AG09319 (cell line): ENCODE measurements around the gene ATXN1.

Experiments used
- DNase-seq: peaks from one replicate; pipeline ENCODE4 v3.0.0-alpha.2; 2010; ENCODE audit warnings: low read depth; ENCODE audit errors: extremely low read depth
- TF ChIP-seq, protein P1 (sequence below): IDR thresholded peaks from 2 replicates; pipeline ENCODE4 v1.5.1; 2011; ENCODE audit warnings: low read depth, mild to moderate bottlenecking, inconsistent platforms, low read length, moderate library complexity

ATXN1 gene

DNA sequence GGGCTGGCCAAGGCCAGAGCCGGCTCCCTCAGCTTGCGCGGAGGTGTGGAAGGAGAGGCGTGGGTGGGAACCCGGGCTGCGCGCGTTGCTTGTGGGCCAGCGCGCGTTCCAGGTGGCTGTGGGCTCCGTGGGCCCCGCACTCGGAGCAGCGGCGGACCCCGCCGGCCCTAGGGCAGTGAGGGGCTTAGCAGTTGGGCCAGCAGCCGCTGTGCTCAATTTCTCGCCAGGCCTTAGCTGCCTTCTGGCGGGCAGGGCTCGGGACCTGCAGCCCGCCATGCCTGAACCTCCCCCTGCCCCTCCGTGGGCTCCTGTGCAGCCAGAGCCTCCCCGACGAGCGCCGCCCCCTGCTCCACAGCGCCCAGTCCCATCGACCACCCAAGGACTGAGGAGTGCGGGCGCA, 414.4 kb downstream of the ATXN1 start:
- TF ChIP-seq, protein P1, sequence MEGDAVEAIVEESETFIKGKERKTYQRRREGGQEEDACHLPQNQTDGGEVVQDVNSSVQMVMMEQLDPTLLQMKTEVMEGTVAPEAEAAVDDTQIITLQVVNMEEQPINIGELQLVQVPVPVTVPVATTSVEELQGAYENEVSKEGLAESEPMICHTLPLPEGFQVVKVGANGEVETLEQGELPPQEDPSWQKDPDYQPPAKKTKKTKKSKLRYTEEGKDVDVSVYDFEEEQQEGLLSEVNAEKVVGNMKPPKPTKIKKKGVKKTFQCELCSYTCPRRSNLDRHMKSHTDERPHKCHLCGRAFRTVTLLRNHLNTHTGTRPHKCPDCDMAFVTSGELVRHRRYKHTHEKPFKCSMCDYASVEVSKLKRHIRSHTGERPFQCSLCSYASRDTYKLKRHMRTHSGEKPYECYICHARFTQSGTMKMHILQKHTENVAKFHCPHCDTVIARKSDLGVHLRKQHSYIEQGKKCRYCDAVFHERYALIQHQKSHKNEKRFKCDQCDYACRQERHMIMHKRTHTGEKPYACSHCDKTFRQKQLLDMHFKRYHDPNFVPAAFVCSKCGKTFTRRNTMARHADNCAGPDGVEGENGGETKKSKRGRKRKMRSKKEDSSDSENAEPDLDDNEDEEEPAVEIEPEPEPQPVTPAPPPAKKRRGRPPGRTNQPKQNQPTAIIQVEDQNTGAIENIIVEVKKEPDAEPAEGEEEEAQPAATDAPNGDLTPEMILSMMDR = no peak
- DNase-seq = no peak

DNA sequence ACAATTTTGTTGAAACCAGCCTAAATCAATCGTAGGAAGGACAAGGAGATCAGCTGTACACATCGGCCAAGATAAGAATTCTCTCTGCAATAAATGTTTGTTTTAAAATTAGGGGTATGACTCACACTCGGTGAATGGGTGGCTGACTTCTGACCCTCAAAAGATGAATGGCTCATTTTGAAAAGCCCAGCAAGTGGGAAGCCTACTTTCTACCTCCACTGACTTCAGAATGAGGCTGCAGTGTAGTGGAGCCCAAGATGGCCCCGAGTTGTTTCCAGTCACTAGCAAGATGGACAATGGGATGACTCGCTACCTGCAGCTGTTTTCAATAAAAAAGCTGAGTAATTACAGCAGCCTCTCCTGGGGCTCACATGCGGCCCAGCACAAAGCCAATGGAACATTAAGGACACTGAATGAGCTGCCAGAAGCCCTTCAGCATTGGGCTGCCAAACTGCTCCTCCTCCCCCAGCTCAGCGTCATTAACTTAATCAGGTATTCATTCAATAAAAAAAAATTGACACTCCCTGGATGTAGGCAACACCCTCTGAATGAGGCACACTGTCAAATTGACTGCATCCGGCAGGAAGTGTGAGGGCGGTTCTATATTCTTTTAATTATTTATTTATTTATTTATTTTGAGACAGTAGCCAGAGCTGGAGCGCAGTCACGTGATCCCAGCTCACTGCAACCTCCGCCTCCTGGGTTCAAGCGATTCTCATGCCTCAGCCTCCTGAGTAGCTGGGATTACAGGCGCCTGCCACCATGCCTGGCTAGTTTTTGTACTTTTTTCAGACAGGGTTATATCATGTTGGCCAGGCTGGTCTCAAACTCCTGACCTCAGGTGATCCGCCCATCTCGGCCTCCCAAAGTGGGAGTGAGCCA, 415.6 kb downstream of the ATXN1 start:
- TF ChIP-seq, protein P1 = no peak
- DNase-seq = peak; percentile 79

DNA sequence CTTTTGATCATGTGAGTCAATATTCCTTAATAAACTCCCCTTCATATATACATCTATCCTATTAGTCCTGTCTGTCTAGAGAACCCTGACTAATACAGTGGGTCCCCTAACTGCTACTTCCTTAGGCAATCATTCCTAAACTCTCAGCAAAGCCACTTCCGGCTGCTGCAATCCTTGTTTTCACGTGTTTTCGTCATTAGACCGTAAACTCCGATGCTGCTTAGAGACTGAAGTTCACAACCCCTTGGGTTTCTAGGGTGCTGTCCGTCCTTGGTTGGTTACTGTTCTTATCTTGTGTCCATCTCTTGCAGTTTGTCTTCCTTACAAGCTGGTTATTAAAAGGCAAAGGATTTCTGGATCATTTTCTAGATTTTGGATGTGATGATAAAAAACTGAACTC, 416.5 kb downstream of the ATXN1 start:
- TF ChIP-seq, protein P1 = no peak

DNA sequence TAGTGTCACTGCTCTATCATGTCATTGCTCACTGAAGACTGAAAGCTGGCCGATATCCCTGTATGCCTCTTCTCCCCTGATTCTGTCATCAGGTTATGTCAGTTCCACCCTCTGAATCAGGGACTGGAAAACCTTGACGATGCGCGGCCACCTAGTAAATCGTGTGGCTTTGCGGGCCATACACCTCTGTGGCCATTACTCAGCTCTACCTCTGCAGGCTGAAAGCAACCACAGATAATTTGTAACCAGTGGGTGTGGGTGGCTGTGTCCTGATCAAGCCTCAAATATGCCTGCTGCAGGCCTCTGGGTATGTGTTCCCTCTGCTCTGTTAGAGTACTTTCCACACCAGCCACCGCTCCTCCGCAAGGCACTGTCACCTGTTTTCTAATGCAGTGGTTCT, 417.7 kb downstream of the ATXN1 start:
- DNase-seq = no peak
- TF ChIP-seq, protein P1 = no peak

More for the DNA sequence above, 416.5 kb downstream of the ATXN1 start:
- DNase-seq = no peak

DNA sequence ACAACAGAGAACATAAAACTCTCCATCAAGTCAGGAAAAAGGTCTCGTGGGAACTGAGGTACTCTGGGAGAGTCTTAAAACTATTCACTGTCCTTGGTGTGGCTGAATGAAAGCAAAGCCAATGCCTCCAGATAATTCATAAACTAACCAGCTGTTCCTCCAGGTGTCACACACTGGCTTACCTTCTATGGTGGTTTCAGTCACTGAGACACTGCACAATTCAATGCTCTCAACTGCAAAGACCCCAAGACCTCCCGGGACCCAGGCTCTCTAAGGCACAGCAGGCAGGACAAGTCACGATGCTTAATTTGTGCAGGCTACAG, 422.0 kb downstream of the ATXN1 start:
- TF ChIP-seq, protein P1 = no peak
- DNase-seq = no peak

DNA sequence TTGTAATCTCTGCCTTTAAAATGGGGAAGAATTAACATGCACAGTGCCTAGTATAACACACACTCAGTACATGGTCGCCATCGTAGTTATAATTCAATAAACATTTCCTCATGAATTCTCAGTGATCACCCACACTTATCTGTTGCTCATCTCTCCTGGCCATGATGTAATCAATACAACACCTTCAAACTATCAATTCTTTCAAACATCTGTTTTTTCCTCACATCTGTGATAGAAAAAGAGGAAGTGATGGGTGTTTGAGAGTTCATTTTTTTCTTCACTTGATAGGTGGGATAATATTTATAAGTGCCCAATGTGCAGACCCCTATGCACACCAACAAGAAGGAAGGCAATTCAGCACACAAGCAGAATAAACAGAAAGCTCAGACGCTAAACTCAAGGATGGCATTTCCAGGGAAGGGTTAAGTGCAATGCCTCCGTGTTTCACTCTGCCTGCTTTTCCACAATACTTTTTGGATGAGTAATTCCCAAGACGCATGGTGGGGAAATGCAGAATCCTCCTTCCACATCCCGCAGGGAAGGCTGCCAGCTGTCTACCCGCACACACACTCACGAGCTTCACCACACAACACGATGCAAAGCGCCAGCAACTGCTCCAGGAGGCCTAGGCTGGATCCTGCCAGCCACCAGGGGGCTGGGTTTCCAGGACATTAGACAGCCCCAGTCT, 422.5 kb downstream of the ATXN1 start:
- TF ChIP-seq, protein P1 = peak; percentile 83
- peak; percentile 99 for DNase-seq

DNA sequence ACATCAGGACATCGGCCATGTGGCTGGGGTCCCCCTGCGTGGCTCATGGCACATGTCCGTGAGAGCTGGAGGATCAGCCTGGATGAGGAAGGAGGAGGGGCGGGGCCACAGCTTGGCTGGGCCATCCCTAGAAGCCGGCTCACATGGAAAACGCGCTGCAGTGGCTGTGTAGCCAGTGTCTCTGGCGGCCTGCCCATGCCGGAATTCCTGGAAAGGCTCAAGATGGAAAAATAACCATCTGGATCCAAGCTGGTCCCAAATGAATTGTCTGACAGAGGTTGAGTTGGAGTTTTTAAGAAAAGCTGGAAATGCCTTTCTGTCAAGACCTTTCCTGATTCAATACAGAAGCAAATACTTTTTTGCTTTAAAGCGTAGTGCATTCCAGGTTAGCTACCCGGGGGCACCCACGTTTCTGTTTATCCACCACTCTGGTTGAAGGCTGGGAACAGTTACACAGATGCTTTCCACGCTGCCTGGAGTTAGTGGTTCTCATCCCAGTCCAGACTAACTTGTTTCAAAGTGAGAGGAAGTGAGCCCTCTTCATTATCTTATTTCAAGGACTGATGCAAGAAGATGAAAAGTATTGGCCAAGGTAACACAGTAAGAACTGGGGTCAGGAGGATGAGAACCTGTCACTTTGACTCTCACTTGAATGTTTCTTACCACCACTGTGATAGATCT, 423.8 kb downstream of the ATXN1 start:
- DNase-seq = peak; percentile 93

More for the DNA sequence above, 423.8 kb downstream of the ATXN1 start:
- TF ChIP-seq, protein P1 = no peak
